Measurements from ENCODE around the gene COMT. TPM values are rescaled to one million over a fixed set of nuclear protein-coding genes. Genes with fewer than 3 reads are reported as not detected.
A peak's percentile ranks its signal among the peaks of the same experiment; 100 is the strongest.

Gene COMT
- total and polyA plus RNA-seq, 9 of the 15 experiments (the other 6 are each of a cell fraction or from before 2014, with no cell fraction given), result 12.5 to 351 (median 155) TPM

GRCh38 chr22:20015971-20016733, 74.6 kb downstream of the COMT start (continued):
- TF ChIP-seq ZBTB11 (CRISPR knock-in tag; IDR thresholded peaks at IDR 0.05), result 0 out of 6 replicates have a peak, but pooled peaks of 1 of the 3 experiments have one; percentile 9
- TF ChIP-seq ZNF57 (CRISPR knock-in tag; IDR thresholded peaks at IDR 0.05), result 0 out of 2 replicates have a peak, but pooled peaks have one; percentile 60
- peak; percentile 76; the same call in 1 of the 2 replicates for TF ChIP-seq KLF13 (tag; IDR thresholded peaks at IDR 0.05; ENCODE audit: borderline replicate concordance, low read depth)
- TF ChIP-seq ZNF318 (IDR thresholded peaks at IDR 0.05; ENCODE audit: borderline replicate concordance in 1 of 2, low read depth in 1 of 2), result no peak
- peak; percentile 95 for TF ChIP-seq ZFPM2 (CRISPR knock-in tag; IDR thresholded peaks at IDR 0.05)
- peak; percentile 80; the same call in 1 of the 2 replicates for TF ChIP-seq ZNF133 (CRISPR knock-in tag; IDR thresholded peaks at IDR 0.05)
- TF ChIP-seq, protein P1, sequence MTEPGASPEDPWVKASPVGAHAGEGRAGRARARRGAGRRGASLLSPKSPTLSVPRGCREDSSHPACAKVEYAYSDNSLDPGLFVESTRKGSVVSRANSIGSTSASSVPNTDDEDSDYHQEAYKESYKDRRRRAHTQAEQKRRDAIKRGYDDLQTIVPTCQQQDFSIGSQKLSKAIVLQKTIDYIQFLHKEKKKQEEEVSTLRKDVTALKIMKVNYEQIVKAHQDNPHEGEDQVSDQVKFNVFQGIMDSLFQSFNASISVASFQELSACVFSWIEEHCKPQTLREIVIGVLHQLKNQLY (CRISPR knock-in tag; conservative IDR thresholded peaks at IDR 0.05), result peak in 1 of 2 experiments; percentile 80; a peak in 1 of 4 replicates
- TF ChIP-seq SOX6 (IDR thresholded peaks at IDR 0.05), result no peak
- peak; percentile 79 for TF ChIP-seq CHD4 (IDR thresholded peaks at IDR 0.05; ENCODE audit: insufficient read depth, insufficient replicate concordance, low read depth, low read length, poor library complexity, severe bottlenecking)
- TF ChIP-seq ZNF12 (CRISPR knock-in tag; IDR thresholded peaks at IDR 0.05), result no peak
- no peak for TF ChIP-seq ZNF586 (CRISPR knock-in tag; conservative IDR thresholded peaks at IDR 0.05)
- TF ChIP-seq NR2C1 (IDR thresholded peaks at IDR 0.05), result no peak
- TF ChIP-seq NR2C1 (tag; IDR thresholded peaks at IDR 0.05), result no peak
